SK-N-SH treated with all-trans-retinoic acid at 6 μM for 48 hours (cell line): Measurements from ENCODE around the gene SAXO1.

Experiments used
- ATAC-seq: fragments of 200-7000 bp; cut with Tn5 transposase; 3 replicates; pipeline ENCODE4 v1.9.1; 2020; ENCODE audit warnings: mild to moderate bottlenecking, moderate library complexity
- ARNTL ChIP-seq: fragments of 450-650 bp; formaldehyde crosslinking; IDR thresholded peaks from 2 replicates; pipeline ENCODE4 v1.5.0; 2020; ENCODE audit warnings: low read depth, mild to moderate bottlenecking, moderate library complexity, borderline replicate concordance
- BACH2 ChIP-seq: fragments of 250-450 bp; sonication (Bioruptor Pico); IDR thresholded peaks from 2 replicates; pipeline ENCODE4 v1.9.0; 2021; ENCODE audit warnings: mild to moderate bottlenecking, borderline replicate concordance
- CSDC2 ChIP-seq: fragments of 250-450 bp; sonication (Bioruptor Pico); IDR thresholded peaks from 2 replicates; pipeline ENCODE4 v1.5.0; 2020; ENCODE audit warnings: mild to moderate bottlenecking, moderate library complexity
- ESRRG ChIP-seq: fragments of 250-450 bp; sonication (Bioruptor Pico); IDR thresholded peaks from 2 replicates; pipeline ENCODE4 v1.6.1; 2021; ENCODE audit warnings: mild to moderate bottlenecking
- GLIS3 ChIP-seq: fragments of 250-450 bp; sonication (Bioruptor Pico); IDR thresholded peaks from 2 replicates; pipeline ENCODE4 v1.5.0; 2020; ENCODE audit warnings: mild to moderate bottlenecking, moderate library complexity
- ISL1 ChIP-seq: fragments of 250-450 bp; sonication (Bioruptor Pico); IDR thresholded peaks from 2 replicates; pipeline ENCODE4 v2.1.2; 2022; ENCODE audit warnings: mild to moderate bottlenecking, moderate library complexity
- OSR1 ChIP-seq: fragments of 250-450 bp; sonication (Bioruptor Pico); IDR thresholded peaks from 2 replicates; pipeline ENCODE4 v1.8.0; 2022; ENCODE audit warnings: moderate library complexity, mild to moderate bottlenecking, inconsistent platforms
- PATZ1 ChIP-seq: fragments of 250-450 bp; sonication (Bioruptor Pico); IDR thresholded peaks from 2 replicates; pipeline ENCODE4 v1.8.0; 2020; ENCODE audit warnings: mild to moderate bottlenecking, moderate library complexity, borderline replicate concordance
- PPARA ChIP-seq: fragments of 250-450 bp; sonication (Bioruptor Pico); IDR thresholded peaks from 2 replicates; pipeline ENCODE4 v1.5.0; 2020; ENCODE audit warnings: mild to moderate bottlenecking, borderline replicate concordance
- RARB ChIP-seq: fragments of 250-450 bp; sonication (Bioruptor Pico); IDR thresholded peaks from 2 replicates; pipeline ENCODE4 v1.8.0; 2021; ENCODE audit warnings: mild to moderate bottlenecking, moderate library complexity
- SNAI2 ChIP-seq: fragments of 250-450 bp; sonication (Bioruptor Pico); IDR thresholded peaks from 2 replicates; pipeline ENCODE4 v1.5.0; 2020; ENCODE audit warnings: mild to moderate bottlenecking, moderate library complexity
- TCF4 ChIP-seq: fragments of 250-450 bp; sonication (Bioruptor Pico); IDR thresholded peaks from 2 replicates; pipeline ENCODE4 v1.8.0; 2021; ENCODE audit warnings: mild to moderate bottlenecking, moderate library complexity, borderline replicate concordance
- TOX ChIP-seq: fragments of 250-450 bp; sonication (Bioruptor Pico); IDR thresholded peaks from 2 replicates; pipeline ENCODE4 v1.8.0; 2021; ENCODE audit warnings: mild to moderate bottlenecking, moderate library complexity, borderline replicate concordance
- TSHZ2 ChIP-seq: fragments of 250-450 bp; sonication (Bioruptor Pico); IDR thresholded peaks from 2 replicates; pipeline ENCODE4 v1.5.0; 2020; ENCODE audit warnings: mild to moderate bottlenecking, moderate library complexity
- ZC3H10 ChIP-seq: fragments of 250-450 bp; sonication (Bioruptor Pico); IDR thresholded peaks from 2 replicates; pipeline ENCODE4 v1.5.1; 2021; ENCODE audit warnings: mild to moderate bottlenecking, moderate library complexity
- ZFP3 ChIP-seq: fragments of 250-450 bp; sonication (Bioruptor Pico); IDR thresholded peaks from 2 replicates; pipeline ENCODE4 v1.5.0; 2020; ENCODE audit warnings: mild to moderate bottlenecking, moderate library complexity
- ZFP30 ChIP-seq: fragments of 450-650 bp; formaldehyde crosslinking; IDR thresholded peaks from 2 replicates; pipeline ENCODE4 v1.5.0; 2022; ENCODE audit warnings: mild to moderate bottlenecking, moderate library complexity
- ZNF565 ChIP-seq: fragments of 450-650 bp; formaldehyde crosslinking; conservative IDR thresholded peaks from 2 replicates; pipeline ENCODE4 v1.5.0; 2020; ENCODE audit warnings: low read depth, mild to moderate bottlenecking, moderate library complexity
- ZNF70 ChIP-seq: fragments of 450-650 bp; formaldehyde crosslinking; IDR thresholded peaks from 2 replicates; pipeline ENCODE4 v1.5.0; 2020; ENCODE audit warnings: mild to moderate bottlenecking, moderate library complexity
- ZNF8 ChIP-seq: fragments of 450-650 bp; formaldehyde crosslinking; IDR thresholded peaks from 2 replicates; pipeline ENCODE4 v1.5.0; 2020; ENCODE audit warnings: mild to moderate bottlenecking, moderate library complexity
- TF ChIP-seq, protein P1 (sequence below): fragments of 250-450 bp; sonication (Bioruptor Pico); IDR thresholded peaks from 2 replicates; pipeline ENCODE4 v1.8.0; 2021; ENCODE audit warnings: low read depth, mild to moderate bottlenecking, moderate library complexity, borderline replicate concordance
- TF ChIP-seq, protein P2 (sequence below): fragments of 250-450 bp; sonication (Bioruptor Pico); IDR thresholded peaks from 2 replicates; pipeline ENCODE4 v1.5.1; 2020; ENCODE audit warnings: low read depth, mild to moderate bottlenecking, moderate library complexity

The SAXO1 gene

DNA sequence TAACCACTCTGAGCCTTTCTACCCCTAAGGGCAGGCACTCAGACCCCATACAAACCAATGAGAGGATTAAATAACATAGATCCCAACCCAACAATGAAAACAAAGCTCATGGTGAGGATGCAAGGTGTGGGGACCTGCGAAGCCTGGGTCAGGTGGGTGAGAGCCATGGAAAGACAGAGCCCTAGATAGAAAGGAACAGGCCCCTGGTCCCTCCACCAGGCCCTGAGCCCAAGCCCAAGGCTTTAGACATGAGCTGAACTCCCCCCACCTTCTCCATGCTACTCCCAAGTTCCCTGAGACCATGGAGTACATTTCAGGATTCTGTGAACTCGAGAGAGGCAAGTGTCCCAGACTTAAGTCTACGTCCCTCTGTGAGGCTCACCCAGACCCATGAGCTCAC, 106.5 kb downstream of the SAXO1 start:
- no peak for ATAC-seq
- no peak for TF ChIP-seq CSDC2
- TF ChIP-seq ESRRG (CRISPR knock-in tag), result no peak
- TF ChIP-seq ZFP30 (CRISPR knock-in tag), result no peak
- no peak for TF ChIP-seq ISL1 (CRISPR knock-in tag)
- no peak for TF ChIP-seq ZNF8 (CRISPR knock-in tag)
- no peak for TF ChIP-seq ZNF70 (CRISPR knock-in tag)
- TF ChIP-seq ZC3H10 (CRISPR knock-in tag), result no peak
- no peak for TF ChIP-seq PATZ1 (CRISPR knock-in tag)
- no peak for TF ChIP-seq OSR1 (CRISPR knock-in tag)
- TF ChIP-seq TSHZ2 (CRISPR knock-in tag), result no peak
- TF ChIP-seq PPARA (CRISPR knock-in tag), result no peak
- TF ChIP-seq RARB (CRISPR knock-in tag), result no peak
- no peak for TF ChIP-seq BACH2 (CRISPR knock-in tag)
- TF ChIP-seq ARNTL (CRISPR knock-in tag), result no peak
- no peak for TF ChIP-seq SNAI2 (CRISPR knock-in tag)
- TF ChIP-seq GLIS3, result no peak
- no peak for TF ChIP-seq ZNF565
- TF ChIP-seq, protein P1, sequence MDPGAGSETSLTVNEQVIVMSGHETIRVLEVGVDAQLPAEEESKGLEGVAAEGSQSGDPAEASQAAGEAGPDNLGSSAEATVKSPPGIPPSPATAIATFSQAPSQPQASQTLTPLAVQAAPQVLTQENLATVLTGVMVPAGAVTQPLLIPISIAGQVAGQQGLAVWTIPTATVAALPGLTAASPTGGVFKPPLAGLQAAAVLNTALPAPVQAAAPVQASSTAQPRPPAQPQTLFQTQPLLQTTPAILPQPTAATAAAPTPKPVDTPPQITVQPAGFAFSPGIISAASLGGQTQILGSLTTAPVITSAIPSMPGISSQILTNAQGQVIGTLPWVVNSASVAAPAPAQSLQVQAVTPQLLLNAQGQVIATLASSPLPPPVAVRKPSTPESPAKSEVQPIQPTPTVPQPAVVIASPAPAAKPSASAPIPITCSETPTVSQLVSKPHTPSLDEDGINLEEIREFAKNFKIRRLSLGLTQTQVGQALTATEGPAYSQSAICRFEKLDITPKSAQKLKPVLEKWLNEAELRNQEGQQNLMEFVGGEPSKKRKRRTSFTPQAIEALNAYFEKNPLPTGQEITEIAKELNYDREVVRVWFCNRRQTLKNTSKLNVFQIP, result no peak
- TF ChIP-seq TCF4, result no peak
- TF ChIP-seq TOX, result no peak

DNA sequence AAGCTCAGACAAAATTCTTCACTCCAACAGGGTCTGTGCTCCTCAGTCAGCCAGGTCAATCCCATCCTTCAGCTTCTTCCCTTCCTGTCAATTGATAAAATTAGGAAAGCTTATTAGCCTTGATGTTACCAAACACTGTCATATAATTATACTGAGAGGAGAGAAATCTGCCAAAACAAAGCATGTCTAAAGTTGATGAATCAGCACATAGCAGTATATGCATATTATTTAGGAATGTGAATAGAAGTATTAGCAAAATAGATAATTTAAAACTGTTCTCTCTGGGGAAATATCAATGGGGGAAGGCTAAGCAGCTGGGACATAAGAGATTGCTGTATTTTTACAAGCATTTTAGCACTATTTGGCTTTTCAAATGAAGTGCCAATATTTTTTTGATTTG, 107.1 kb downstream of the SAXO1 start:
- TF ChIP-seq BACH2 (CRISPR knock-in tag), result no peak
- TF ChIP-seq RARB (CRISPR knock-in tag), result no peak
- TF ChIP-seq ESRRG (CRISPR knock-in tag), result no peak
- no peak for TF ChIP-seq PPARA (CRISPR knock-in tag)
- no peak for ATAC-seq

GRCh38 chr9:18923671-18924430, 109.2 kb downstream of the SAXO1 start:
- ATAC-seq, result no peak
- no peak for TF ChIP-seq GLIS3
- TF ChIP-seq ZFP3 (CRISPR knock-in tag), result no peak
- TF ChIP-seq TOX, result no peak
- no peak for TF ChIP-seq SNAI2 (CRISPR knock-in tag)
- TF ChIP-seq, protein P1, result no peak
- TF ChIP-seq BACH2 (CRISPR knock-in tag), result no peak
- TF ChIP-seq TSHZ2 (CRISPR knock-in tag), result no peak
- no peak for TF ChIP-seq ESRRG (CRISPR knock-in tag)
- TF ChIP-seq, protein P2, sequence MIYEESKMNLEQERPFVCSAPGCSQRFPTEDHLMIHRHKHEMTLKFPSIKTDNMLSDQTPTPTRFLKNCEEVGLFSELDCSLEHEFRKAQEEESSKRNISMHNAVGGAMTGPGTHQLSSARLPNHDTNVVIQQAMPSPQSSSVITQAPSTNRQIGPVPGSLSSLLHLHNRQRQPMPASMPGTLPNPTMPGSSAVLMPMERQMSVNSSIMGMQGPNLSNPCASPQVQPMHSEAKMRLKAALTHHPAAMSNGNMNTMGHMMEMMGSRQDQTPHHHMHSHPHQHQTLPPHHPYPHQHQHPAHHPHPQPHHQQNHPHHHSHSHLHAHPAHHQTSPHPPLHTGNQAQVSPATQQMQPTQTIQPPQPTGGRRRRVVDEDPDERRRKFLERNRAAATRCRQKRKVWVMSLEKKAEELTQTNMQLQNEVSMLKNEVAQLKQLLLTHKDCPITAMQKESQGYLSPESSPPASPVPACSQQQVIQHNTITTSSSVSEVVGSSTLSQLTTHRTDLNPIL (CRISPR knock-in tag), result no peak
- no peak for TF ChIP-seq PPARA (CRISPR knock-in tag)
- TF ChIP-seq ZFP30 (CRISPR knock-in tag), result no peak
- TF ChIP-seq ARNTL (CRISPR knock-in tag), result no peak
- no peak for TF ChIP-seq ISL1 (CRISPR knock-in tag)
- TF ChIP-seq TCF4, result no peak
- no peak for TF ChIP-seq RARB (CRISPR knock-in tag)
- no peak for TF ChIP-seq ZNF70 (CRISPR knock-in tag)
- TF ChIP-seq CSDC2, result no peak
- TF ChIP-seq ZNF565, result no peak
